GM21723 (cell line): Measurements from ENCODE around the gene TLCD1.

Source experiments
- ATAC-seq: cut with Tn5 transposase; IDR thresholded peaks from one replicate; pipeline ENCODE4 v1.9.1; 2021; ENCODE audit warnings: mild to moderate bottlenecking, moderate library complexity; ENCODE audit not compliant: unreplicated experiment

TLCD1 gene, protein sequence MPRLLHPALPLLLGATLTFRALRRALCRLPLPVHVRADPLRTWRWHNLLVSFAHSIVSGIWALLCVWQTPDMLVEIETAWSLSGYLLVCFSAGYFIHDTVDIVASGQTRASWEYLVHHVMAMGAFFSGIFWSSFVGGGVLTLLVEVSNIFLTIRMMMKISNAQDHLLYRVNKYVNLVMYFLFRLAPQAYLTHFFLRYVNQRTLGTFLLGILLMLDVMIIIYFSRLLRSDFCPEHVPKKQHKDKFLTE

GRCh38 chr17:28726226-28726626 lies at the start of gene TLCD1:
TSS of gene TLCD1 (minus strand) at chr17:28726233. CDS start at chr17:28726097, 136 bp downstream.
- ATAC-seq = no peak

DNA sequence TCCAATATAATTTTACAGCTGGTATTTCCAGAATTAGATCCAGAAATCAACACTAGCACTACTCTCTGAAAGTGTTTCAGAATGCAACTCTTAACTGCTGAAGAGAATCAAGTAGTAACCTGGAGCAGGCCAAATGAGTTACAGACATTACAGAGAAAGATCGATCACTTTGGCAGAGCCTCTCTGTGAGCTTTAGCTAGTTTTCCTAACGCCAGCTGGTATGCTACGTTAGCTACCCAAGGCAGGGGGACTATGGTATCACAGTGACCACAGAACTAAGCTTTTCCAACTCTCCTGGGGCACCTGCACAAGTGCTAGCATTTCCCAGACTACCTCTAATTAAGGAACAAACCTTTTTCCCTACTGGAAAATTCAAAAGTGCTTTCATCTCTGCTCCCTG lies 48.2 kb upstream of the TLCD1 start:
- no peak for ATAC-seq

DNA sequence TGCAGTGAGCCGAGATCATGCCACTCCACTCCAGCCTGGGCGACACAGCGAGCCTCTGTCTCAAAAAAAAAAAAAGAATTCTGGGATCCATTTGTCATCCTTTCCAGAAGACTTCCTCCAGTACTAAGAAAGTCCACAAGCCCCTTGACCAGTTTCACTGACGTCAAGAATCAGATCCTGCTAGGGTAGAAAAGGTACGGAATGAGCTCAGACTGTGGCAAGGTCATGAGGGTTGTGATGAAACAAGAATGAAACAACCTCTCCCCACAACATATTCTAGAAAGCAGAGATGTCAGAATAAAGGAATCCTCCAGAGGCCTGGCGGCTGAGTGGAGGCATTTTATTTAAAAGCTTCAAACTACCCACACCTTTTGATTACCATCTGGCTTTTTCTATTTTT lies 47.7 kb upstream of the TLCD1 start:
- ATAC-seq = no peak

DNA sequence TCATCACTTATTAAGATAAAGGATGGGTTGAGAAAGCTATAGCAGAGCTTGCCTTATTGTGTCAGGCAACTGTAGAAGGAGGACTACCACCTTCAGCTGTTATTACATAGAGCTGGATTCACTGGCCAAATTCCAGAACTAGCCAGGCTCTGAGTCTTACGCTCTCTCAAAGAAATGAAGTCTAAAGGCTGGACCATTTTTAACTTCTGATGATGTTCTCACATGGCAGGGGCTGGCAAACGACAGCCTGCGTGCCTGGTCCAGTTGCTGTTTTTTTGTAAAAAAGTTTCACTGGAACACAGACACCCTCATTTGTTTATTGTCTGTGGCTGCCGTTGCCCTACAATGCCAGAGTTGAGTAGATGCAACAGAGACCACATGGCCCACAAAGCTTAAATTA lies 39.0 kb upstream of the TLCD1 start:
- ATAC-seq = no peak

DNA sequence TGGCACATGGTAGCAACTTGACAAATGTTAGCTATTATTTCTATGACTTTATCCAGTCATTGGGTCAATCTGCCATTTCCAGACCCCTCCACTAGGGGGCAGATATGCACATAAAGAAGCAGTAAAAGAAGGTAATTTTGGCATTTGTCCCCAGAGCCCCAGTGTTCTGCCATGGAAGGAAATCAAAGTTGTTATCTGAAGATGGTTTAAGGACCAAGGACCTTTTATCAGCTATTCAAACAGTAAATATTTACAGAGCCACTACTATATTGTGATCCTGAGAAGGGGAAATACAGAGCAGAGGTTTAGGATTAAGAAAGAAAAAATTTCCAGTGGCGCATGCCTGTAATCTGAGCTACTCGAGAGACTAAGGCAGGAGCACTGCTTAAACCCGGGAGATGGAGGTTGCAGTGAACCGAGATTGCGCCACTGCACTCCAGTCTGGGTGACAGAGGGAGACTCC lies 37.8 kb upstream of the TLCD1 start:
- ATAC-seq = peak; percentile 42

DNA sequence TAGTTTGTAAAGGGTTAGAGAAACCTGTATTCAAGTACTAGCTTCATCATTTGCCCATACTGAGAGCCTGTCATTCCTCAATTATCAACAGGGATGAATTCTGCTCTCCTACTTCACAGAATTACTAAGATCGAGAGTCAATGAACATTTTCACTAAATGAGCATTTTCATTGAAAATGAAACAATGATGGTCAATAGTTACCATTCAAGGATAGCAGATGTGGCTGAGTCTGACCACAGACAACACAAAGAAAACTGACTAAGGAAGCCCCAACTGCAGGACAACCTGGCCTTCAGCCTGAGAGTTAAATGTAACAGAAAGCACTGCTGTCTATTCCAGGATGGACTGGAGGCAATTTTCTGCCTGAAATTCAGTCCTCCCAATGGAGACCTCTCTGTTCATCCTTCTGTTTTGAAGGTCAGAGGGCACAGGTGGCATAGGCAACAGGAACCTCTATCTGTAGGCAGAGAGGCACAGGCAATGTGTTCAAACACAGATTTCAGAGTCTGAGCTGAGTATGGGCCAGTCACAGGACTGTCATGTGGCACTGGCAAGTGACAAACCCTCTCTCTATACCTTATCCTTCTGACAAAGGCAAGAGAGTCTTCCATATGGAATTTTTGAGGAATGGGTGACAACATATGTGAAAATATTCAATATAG lies 37.2 kb upstream of the TLCD1 start:
- peak; percentile 63 for ATAC-seq

GRCh38 chr17:28760601-28761562 lies 34.8 kb upstream of the TLCD1 start:
- ATAC-seq = no peak

DNA sequence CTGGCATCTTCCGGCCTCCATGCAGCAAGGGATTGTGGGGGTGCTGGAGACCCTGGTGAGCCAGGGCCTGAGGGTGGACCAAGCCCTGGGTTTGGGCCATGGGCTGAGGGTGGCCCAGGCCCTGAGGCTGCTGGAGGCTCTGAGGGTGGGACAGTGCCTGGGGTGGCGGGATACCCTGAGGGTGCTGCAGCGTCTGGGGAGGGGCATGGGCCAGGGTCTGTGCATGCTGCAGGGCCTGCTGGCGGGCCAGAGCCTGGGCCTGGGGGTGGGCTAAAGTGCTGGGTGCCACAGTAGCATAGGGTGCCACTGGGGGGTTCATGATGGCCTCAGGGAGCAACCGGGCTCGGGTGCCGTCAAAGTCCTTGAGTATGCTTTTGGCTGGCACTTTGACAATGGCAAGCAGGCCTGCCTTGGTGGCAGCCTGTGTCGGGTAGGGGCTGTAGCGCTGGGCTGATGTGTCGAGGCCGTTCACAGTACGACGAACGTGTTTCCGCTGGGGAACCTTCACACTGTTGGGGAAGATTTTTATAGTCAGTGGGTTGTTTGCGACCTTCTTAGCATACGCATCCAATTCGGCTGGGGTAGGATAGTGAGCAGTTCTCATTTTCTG lies 33.3 kb upstream of the TLCD1 start:
- ATAC-seq = no peak

GRCh38 chr17:28758411-28759121 lies 32.5 kb upstream of the TLCD1 start:
- ATAC-seq = no peak

- ATAC-seq = no peak
Measured at GRCh38 chr17:28756049-28756804, 30.2 kb upstream of the TLCD1 start.

DNA sequence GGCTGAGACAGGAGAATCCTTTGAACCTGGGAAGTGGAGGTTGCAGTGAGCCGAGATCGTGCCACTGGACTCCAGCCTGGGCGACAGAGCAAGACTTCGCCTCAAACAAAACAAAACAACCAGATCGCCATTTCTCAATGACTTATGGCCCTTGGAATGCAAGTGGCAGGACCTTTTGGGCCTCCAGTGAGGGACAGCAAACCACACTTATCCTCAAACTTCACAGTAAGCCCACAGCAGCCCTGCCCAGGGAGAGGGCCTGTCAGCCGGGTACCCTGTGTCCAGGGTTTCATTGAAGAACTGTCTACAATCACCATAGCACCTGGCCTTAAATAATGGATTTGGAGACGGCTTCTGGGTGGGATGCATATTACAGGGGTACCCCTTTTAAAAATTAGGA lies 29.5 kb upstream of the TLCD1 start:
- ATAC-seq = no peak

- ATAC-seq = no peak
Measured at GRCh38 chr17:28751600-28752366, 25.8 kb upstream of the TLCD1 start.

- peak; percentile 67 for ATAC-seq
Measured at GRCh38 chr17:28750178-28751047, 24.4 kb upstream of the TLCD1 start.

DNA sequence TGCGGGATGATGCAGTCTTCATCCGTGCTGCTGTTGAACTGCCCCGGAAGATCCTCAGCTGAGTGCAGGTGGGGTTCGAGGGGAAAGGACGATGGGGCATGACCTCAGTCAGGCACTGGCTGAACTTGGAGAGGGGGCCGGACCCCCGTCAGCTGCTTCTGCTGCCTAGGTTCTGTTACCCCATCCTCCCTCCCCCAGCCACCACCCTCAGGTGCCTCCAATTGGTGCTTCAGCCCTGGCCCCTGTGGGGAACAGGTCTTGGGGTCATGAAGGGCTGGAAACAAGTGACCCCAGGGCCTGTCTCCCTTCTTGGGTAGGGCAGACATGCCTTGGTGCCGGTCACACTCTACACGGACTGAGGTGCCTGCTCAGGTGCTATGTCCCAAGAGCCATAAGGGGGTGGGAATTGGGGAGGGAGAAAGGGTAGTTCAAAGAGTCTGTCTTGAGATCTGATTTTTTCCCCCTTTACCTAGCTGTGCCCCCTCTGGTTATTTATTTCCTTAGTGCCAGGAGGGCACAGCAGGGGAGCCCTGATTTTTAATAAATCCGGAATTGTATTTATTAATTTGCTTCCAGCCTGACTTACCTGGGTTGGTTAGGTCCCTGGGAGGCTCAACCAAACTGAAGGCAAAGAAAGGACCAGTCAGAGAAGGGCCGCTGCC lies 23.6 kb upstream of the TLCD1 start:
- no peak for ATAC-seq

GRCh38 chr17:28748852-28749515 lies 23.0 kb upstream of the TLCD1 start:
- ATAC-seq = no peak

GRCh38 chr17:28747801-28748750 lies 22.0 kb upstream of the TLCD1 start:
- ATAC-seq = no peak
